Uterus (tissue), 2 donors: ENCODE measurements around the gene RPS6KC1.

Experiments used
- CTCF ChIP-seq, 4 experiments: fragments of 200-600 bp in 2 of 4; fragments of 450-650 bp in 2 of 4; sonication (generic) in 2 of 4; IDR thresholded peaks; one replicate each; pipeline ENCODE4 v1.5.1; 2016 to 2019; ENCODE audit warnings: antibody characterized with exemption in 4 of 4, mild to moderate bottlenecking in 2 of 4, moderate library complexity in 1 of 4
- POLR2A ChIP-seq, 2 donors: fragments of 450-650 bp; IDR thresholded peaks; one replicate each; pipeline ENCODE4 v1.6.1; 2016; ENCODE audit warnings: antibody characterized with exemption in 2 of 2, mild to moderate bottlenecking in 1 of 2, moderate library complexity in 1 of 2

- TF ChIP-seq CTCF (IDR thresholded peaks at IDR 0.05) (no peak), POLR2A (IDR thresholded peaks at IDR 0.05) (no peak)
Observed at GRCh38 chr1:213162338-213162737, 111.3 kb downstream of the RPS6KC1 start.
